Measurements from ENCODE around the gene PRH2. TPM values are rescaled to one million over a fixed set of nuclear protein-coding genes. Genes with fewer than 3 reads are reported as not detected.

The PRH2 gene
- polyA plus RNA-seq, 1 experiment = 0.18 TPM

DNA sequence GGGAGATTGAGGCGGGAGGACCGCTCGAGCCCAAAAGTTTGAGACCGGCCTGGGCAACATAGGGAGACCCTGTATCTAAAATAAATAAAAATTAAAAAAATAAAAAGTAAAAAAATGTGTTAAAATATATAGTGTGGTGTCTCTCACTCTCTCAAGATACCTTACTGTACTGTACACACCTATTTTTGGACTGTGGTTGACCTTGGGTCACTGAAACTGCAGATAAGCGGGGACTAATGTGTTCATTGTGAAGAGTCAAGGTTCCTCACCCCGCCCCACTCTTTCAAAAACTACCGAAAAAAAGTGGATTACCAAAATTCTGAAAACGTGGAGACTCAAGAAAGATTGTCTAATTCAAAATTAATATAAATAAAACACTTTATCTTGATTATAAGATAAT lies 18.7 kb upstream of the PRH2 start:
- no peaks in the 10 kb centered on the region for H3K36me3 ChIP-seq (ENCODE audit: control insufficient read depth, insufficient read depth, low read length)
- no peak for DNase-seq (ENCODE audit: low read depth)
- TF ChIP-seq, protein P1, sequence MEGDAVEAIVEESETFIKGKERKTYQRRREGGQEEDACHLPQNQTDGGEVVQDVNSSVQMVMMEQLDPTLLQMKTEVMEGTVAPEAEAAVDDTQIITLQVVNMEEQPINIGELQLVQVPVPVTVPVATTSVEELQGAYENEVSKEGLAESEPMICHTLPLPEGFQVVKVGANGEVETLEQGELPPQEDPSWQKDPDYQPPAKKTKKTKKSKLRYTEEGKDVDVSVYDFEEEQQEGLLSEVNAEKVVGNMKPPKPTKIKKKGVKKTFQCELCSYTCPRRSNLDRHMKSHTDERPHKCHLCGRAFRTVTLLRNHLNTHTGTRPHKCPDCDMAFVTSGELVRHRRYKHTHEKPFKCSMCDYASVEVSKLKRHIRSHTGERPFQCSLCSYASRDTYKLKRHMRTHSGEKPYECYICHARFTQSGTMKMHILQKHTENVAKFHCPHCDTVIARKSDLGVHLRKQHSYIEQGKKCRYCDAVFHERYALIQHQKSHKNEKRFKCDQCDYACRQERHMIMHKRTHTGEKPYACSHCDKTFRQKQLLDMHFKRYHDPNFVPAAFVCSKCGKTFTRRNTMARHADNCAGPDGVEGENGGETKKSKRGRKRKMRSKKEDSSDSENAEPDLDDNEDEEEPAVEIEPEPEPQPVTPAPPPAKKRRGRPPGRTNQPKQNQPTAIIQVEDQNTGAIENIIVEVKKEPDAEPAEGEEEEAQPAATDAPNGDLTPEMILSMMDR (IDR thresholded peaks at IDR 0.05; ENCODE audit: insufficient read depth, low read depth, low read length) = no peak
- H3K27me3 ChIP-seq (ENCODE audit: control insufficient read depth, insufficient read depth, low read length) = no peaks in the 10 kb centered on the region
- CTCF ChIA-PET = no interaction called here
- H3K4me3 ChIP-seq (ENCODE audit: low read depth, low read length) = no peak overlapping the region
- POLR2A ChIA-PET = no interaction called here

DNA sequence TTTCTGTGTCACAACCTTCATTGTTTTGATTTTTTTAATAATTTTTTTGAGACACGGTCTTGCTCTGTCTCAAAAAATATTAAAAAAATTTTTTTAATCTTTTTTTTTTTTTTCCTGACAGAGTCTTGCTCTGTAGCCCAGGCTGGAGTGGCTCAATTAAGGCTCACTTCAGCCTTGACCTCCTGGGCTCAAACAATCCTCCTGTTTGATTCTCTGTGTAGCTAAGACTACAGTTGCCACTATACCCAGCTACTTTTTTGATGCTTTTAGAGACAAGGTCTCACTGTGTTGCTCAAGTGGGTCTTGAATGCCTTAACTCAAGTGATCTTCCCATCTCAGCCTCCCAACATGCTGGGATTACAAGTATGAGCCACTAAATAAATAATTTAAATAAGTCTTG lies 9.2 kb upstream of the PRH2 start:
- ChIA-PET POLR2A (no interaction called here), CTCF (interaction anchor here (0.5 kb wide), 1 partner anchor 1606 kb away, joined by 3 read pairs; no protein-coding TSS in a partner anchor)
- H3K4me3 ChIP-seq (ENCODE audit: low read depth, low read length) = no peak overlapping the region
- no peaks in the 10 kb centered on the region for H3K27me3 ChIP-seq (ENCODE audit: control insufficient read depth, insufficient read depth, low read length)
- DNase-seq (ENCODE audit: low read depth) = no peak
- no peaks in the 10 kb centered on the region for H3K36me3 ChIP-seq (ENCODE audit: control insufficient read depth, insufficient read depth, low read length)
- TF ChIP-seq, protein P1 (IDR thresholded peaks at IDR 0.05; ENCODE audit: insufficient read depth, low read depth, low read length) = no peak

DNA sequence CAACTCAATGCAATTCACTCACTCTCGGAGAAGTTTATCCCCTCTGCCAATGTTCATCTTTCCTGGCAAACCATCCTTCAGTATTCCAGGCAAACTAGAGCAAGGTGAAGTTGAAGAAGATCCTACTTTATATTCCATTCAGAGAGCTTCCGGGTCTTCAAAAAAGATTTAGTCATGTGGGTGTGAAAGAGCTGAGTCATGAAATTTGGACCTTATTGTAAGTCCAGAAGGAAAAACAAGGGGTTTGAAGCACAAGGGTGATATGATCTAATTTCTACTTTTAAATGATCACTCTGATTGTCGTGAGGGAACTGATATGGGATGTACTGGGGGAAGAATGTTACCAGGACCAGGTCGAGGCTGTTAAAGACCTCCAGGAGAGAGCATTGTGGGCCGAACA lies 2.8 kb upstream of the PRH2 start:
- CTCF ChIA-PET = interaction anchor here (1.2 kb wide), 1 partner anchor 25 kb away, joined by 3 read pairs; no protein-coding TSS in a partner anchor
- Histone ChIP-seq H3K27me3 (ENCODE audit: control insufficient read depth, insufficient read depth, low read length) (no peaks in the 10 kb centered on the region), H3K36me3 (ENCODE audit: control insufficient read depth, insufficient read depth, low read length) (0 out of 2 replicates have a peak, but pooled peaks cover 1% of the 10 kb centered on the region), H3K4me3 (ENCODE audit: low read depth, low read length) (no peak overlapping the region)
- no peak for DNase-seq (ENCODE audit: low read depth)
- POLR2A ChIA-PET = no interaction called here
- TF ChIP-seq, protein P1 (IDR thresholded peaks at IDR 0.05; ENCODE audit: insufficient read depth, low read depth, low read length) = no peak

DNA sequence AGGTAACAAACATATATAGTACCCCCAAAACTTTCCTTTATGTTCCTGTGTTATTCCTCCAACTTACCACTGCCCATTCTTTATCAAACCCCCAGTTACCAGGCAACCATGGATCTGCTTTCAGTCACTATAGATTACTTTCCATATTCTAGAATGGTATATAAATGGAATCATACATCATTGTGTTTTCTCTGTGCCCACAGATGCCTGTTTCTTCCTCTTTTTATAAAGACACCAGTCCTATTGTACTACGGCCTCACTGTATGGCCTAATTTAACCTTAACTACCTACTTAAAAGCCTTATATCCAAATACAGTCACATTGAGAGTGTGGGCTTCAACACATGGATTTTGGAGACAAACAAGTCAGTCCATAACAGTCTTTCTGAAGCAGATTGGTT lies 7.5 kb downstream of the PRH2 start:
- ChIA-PET CTCF (no interaction called here), POLR2A (no interaction called here)
- TF ChIP-seq, protein P1 (IDR thresholded peaks at IDR 0.05; ENCODE audit: insufficient read depth, low read depth, low read length) = no peak
- Histone ChIP-seq H3K36me3 (ENCODE audit: control insufficient read depth, insufficient read depth, low read length) (no peaks in the 10 kb centered on the region), H3K4me3 (ENCODE audit: low read depth, low read length) (no peak overlapping the region), H3K27me3 (ENCODE audit: control insufficient read depth, insufficient read depth, low read length) (no peaks in the 10 kb centered on the region)
- no peak for DNase-seq (ENCODE audit: low read depth)

DNA sequence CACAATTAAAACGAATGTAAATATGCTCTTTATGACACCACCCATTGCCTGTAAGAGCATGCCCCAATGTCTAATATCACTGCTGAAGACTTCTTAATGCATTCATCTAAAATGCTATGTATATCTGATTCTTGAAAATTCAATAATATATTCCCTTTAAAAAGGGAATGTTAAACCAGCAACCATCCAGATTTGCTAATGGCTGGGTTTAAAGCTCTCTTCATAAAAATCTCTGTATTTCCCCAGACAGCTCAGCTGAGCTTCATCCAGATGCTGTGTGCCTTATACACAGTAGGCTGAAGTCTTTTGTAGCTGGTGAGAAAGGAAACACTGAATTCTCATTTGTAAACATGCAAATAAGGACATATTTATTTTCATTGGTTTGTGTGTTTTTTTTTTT lies 10.1 kb downstream of the PRH2 start, which contains the start of gene TAS2R14:
TAS2R14 (minus strand) TSS at position 101 of the 400 bp plus-strand sequence; CDS start at position 45, 56 bp downstream.
- POLR2A ChIA-PET = no interaction called here
- TF ChIP-seq, protein P1 (IDR thresholded peaks at IDR 0.05; ENCODE audit: insufficient read depth, low read depth, low read length) = no peak
- no peaks in the 10 kb centered on the region for H3K27me3 ChIP-seq (ENCODE audit: control insufficient read depth, insufficient read depth, low read length)
- H3K36me3 ChIP-seq (ENCODE audit: control insufficient read depth, insufficient read depth, low read length) = no peaks in the 10 kb centered on the region
- DNase-seq (ENCODE audit: low read depth) = no peak
- CTCF ChIA-PET = no interaction called here
- no peak within 1 kb of the TSS for H3K4me3 ChIP-seq (ENCODE audit: low read depth, low read length)
